GM12878 (cell line): ENCODE measurements around the gene MSL3. TPM values are rescaled to one million over a fixed set of nuclear protein-coding genes. Genes with fewer than 3 reads are reported as not detected.

Experiments
- ATAC-seq: fragments of 200-7000 bp; cut with Tn5 transposase; 3 replicates; pipeline ENCODE4 v1.9.1; 2020; ENCODE audit warnings: mild to moderate bottlenecking, moderate library complexity
- BruUV-seq: library from RNA; stranded (reverse); fragments of 400-500 nt; replicated peaks from 2 replicates; lab custom pipeline; 2021; lab: Mats Ljungman, UMichigan
- CTCF ChIA-PET: fragments of 300-600 bp; sonication (Branson Sonifier 250); formaldehyde crosslinking; extraction: SDS; loops from one replicate; lab custom pipeline; 2021; ENCODE audit warnings: inconsistent platforms; lab: Yijun Ruan, JAX
- POLR2A ChIA-PET: fragments of 350-600 bp; formaldehyde crosslinking; extraction: SDS; loops from one replicate; lab custom pipeline; 2021; ENCODE audit warnings: inconsistent platforms; lab: Charles Lee
- RAD21 ChIA-PET: fragments of 300-600 bp; sonication (Branson Sonifier 250); formaldehyde crosslinking; loops from one replicate; lab custom pipeline; 2023; ENCODE audit warnings: antibody characterized with exemption; ENCODE audit not compliant: unreplicated experiment; lab: Charles Lee
- SMC1A ChIA-PET: fragments of 300-600 bp; sonication (Branson Sonifier 250); formaldehyde crosslinking; loops from one replicate; lab custom pipeline; 2023; ENCODE audit not compliant: unreplicated experiment, uncharacterized antibody; lab: Charles Lee
- DNase-seq: peaks from one replicate; pipeline ENCODE4 v3.0.0-alpha.2; 2011; ENCODE audit warnings: low read depth, low spot score
- FAIRE-seq: peaks from 3 replicates; lab custom pipeline; 2011; peaks lifted over from hg19 to GRCh38; lab: Jason Lieb, UNC
- H2AFZ ChIP-seq: 2 replicates; pipeline ENCODE4 v1.6.0; 2011; ENCODE audit warnings: low read depth, low read length, control low read depth; ENCODE audit not compliant: control insufficient read depth
- H3K27ac ChIP-seq: 2 replicates; pipeline ENCODE4 v1.5.1; 2011; ENCODE audit warnings: control low read depth; ENCODE audit not compliant: control insufficient read depth, insufficient read depth
- H3K27me3 ChIP-seq, 2 experiments: replicated peaks in 1 of 2; 2 replicates each; pipeline versions ENCODE4 v1.6.0 to v1.6.1; 2011; ENCODE audit warnings: low read length in 1 of 2; ENCODE audit not compliant: control insufficient read depth in 2 of 2, insufficient read depth in 2 of 2
- H3K36me3 ChIP-seq, 2 experiments: 2 replicates each; pipeline ENCODE4 v1.5.1; 2011; ENCODE audit warnings: low read length in 1 of 2; ENCODE audit not compliant: control insufficient read depth in 2 of 2, insufficient read depth in 2 of 2
- H3K4me1 ChIP-seq: 2 replicates; pipeline ENCODE4 v1.6.1; 2011; ENCODE audit warnings: mild to moderate bottlenecking, low read length, moderate library complexity, mixed read lengths; ENCODE audit not compliant: control insufficient read depth, insufficient read depth
- H3K4me2 ChIP-seq: 2 replicates; pipeline ENCODE4 v1.6.0; 2011; ENCODE audit warnings: control low read depth; ENCODE audit not compliant: control insufficient read depth, insufficient read depth
- H3K4me3 ChIP-seq: fragments of 200-600 bp; sonication (generic); 2 replicates; pipeline ENCODE4 v1.5.1; 2016
- H3K79me2 ChIP-seq: 2 replicates; pipeline ENCODE4 v1.6.0; 2011; ENCODE audit warnings: low read length; ENCODE audit not compliant: control insufficient read depth, insufficient read depth
- H3K9ac ChIP-seq: 2 replicates; pipeline ENCODE4 v1.8.0; 2011; ENCODE audit warnings: low read length, control low read depth, mixed read lengths; ENCODE audit not compliant: control insufficient read depth, insufficient read depth
- H3K9me3 ChIP-seq: replicated peaks from 3 replicates; pipeline ENCODE4 v1.5.1; 2011; ENCODE audit warnings: mild to moderate bottlenecking, low read length; ENCODE audit not compliant: control insufficient read depth, insufficient read depth
- H4K20me1 ChIP-seq: 2 replicates; pipeline ENCODE4 v1.6.0; 2011; ENCODE audit not compliant: control insufficient read depth, insufficient read depth
- CBFB ChIP-seq: IDR thresholded peaks from 2 replicates; pipeline ENCODE4 v1.6.1; 2016; ENCODE audit warnings: antibody characterized with exemption, low read depth
- CBX3 ChIP-seq: fragments of 200-600 bp; sonication (generic); IDR thresholded peaks from 2 replicates; pipeline ENCODE4 v1.6.1; 2016; ENCODE audit warnings: low read depth, borderline replicate concordance
- CBX5 ChIP-seq: sonication (generic); IDR thresholded peaks from 2 replicates; pipeline ENCODE4 v1.6.1; 2016; ENCODE audit warnings: low read depth, moderate library complexity, mild to moderate bottlenecking, inconsistent platforms
- CREB1 ChIP-seq: IDR thresholded peaks from 2 replicates; pipeline ENCODE4 v1.6.1; 2012; ENCODE audit warnings: low read depth, mild to moderate bottlenecking, inconsistent platforms
- CREM ChIP-seq: IDR thresholded peaks from 2 replicates; pipeline ENCODE4 v1.6.1; 2014; ENCODE audit warnings: antibody characterized with exemption, low read depth
- EED ChIP-seq: sonication (generic); IDR thresholded peaks from 2 replicates; pipeline ENCODE4 v1.6.1; 2016; ENCODE audit warnings: antibody characterized with exemption, low read depth
- FOXK2 ChIP-seq: fragments of 450-650 bp; IDR thresholded peaks from 2 replicates; pipeline ENCODE4 v1.6.1; 2017; ENCODE audit warnings: mild to moderate bottlenecking, moderate library complexity
- IRF3 ChIP-seq: fragments of 450-650 bp; IDR thresholded peaks from 2 replicates; pipeline ENCODE4 v1.6.1; 2014; ENCODE audit warnings: mild to moderate bottlenecking
- KAT2A ChIP-seq: conservative IDR thresholded peaks from 2 replicates; pipeline ENCODE4 v1.6.1; 2011; ENCODE audit warnings: low read depth, low read length; ENCODE audit not compliant: control insufficient read depth
- RCOR1 ChIP-seq: conservative IDR thresholded peaks from 2 replicates; pipeline ENCODE4 v1.6.1; 2012; ENCODE audit warnings: low read depth, low read length, improper control_type of control experiment
- REST ChIP-seq: IDR thresholded peaks from 2 replicates; pipeline ENCODE4 v1.6.1; 2012; ENCODE audit warnings: mild to moderate bottlenecking, low read depth, low read length
- TARDBP ChIP-seq: IDR thresholded peaks from 2 replicates; pipeline ENCODE4 v1.6.1; 2016; ENCODE audit warnings: borderline replicate concordance
- YY1 ChIP-seq: IDR thresholded peaks from 2 replicates; pipeline ENCODE4 v1.6.1; 2011; ENCODE audit warnings: low read depth, mild to moderate bottlenecking, low read length
- ZSCAN29 ChIP-seq: fragments of 450-650 bp; IDR thresholded peaks from 2 replicates; pipeline ENCODE4 v1.6.1; 2017; ENCODE audit warnings: mild to moderate bottlenecking, moderate library complexity
- WGBS: methylation state at CpG from one replicate; pipeline ENCODE4 v1.1.6; 2016; ENCODE audit warnings: low lambda C conversion rate; ENCODE audit not compliant: insufficient replicate concordance, insufficient coverage; ENCODE audit errors: missing lambda C conversion rate; 5-methylcytosine and 5-hydroxymethylcytosine counted together
- in situ Hi-C: fragments of 300-500 bp; cut with MboI; formaldehyde crosslinking; loops from 9 replicates; pipeline ENCODE4 v1.14.3; 2018; ENCODE audit warnings: mixed read lengths
- intact Hi-C: fragments of 100-400 bp; cut with micrococcal nuclease; formaldehyde crosslinking; loops from one replicate; pipeline ENCODE4 v1.14.2; 2022; ENCODE audit not compliant: unreplicated experiment
- polyA plus RNA-seq, 11 experiments: library from polyadenylated mRNA; depleted of rRNA in 4 of 11; unstranded in 6 of 11; stranded (reverse) in 5 of 11; fragments of >200 nt; fragmentation: Nextera tagmentation in 4 of 11; fragmentation: Illumina TruSeq in 1 of 11; extraction: Ambion mirVana in 4 of 11; extraction: Trizol in 1 of 11; gene quantifications; 1 replicate in 1 of 11; 2 replicates in 10 of 11; pipeline versions ENCODE4 v1.2.1 to v1.2.3, GENCODE V29; 2011 to 2016; ENCODE audit warnings: inconsistent platforms in 2 of 11, missing spikeins in 2 of 11, low read depth in 1 of 11
- total RNA-seq, 4 experiments: library from RNA; depleted of rRNA in 3 of 4; stranded (reverse); fragments of >200 nt in 3 of 4; fragmentation: Illumina TruSeq in 1 of 4; extraction: Trizol in 1 of 4; gene quantifications; 2 replicates each; pipeline versions ENCODE4 v1.2.1 to v1.2.3, GENCODE V29; 2013 to 2021
- TF ChIP-seq, protein P1 (sequence below): IDR thresholded peaks from 2 replicates; pipeline ENCODE4 v1.6.1; 2012; ENCODE audit warnings: low read depth, low read length, improper control_type of control experiment

MSL3 gene
- total and polyA plus RNA-seq, 10 of the 15 experiments (the other 5 are each of a cell fraction or from before 2014, with no cell fraction given), result 28.4 to 438 (median 40.7) TPM

DNA sequence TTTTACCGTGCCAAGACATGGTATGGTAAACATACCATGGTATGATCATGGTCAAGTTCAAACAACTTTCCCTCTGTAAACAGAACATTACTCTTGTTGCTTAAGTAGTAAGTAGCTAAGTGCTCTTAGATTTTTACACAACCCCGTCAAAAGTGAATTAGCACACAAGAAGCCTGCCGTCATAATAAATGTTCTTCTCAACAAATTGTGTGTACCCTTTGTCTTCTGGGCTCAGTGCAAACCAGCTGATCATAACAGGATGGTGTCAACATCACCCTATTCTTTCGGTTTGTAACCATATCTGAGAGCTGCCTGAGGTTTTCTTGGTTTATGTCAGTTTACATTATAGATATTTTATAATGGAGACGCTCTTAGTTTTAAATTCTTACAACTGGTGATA, 28.8 kb downstream of the MSL3 start:
- Histone ChIP-seq H4K20me1 (no peaks in the 10 kb centered on the region), H3K4me3 (no peak overlapping the region), H3K27ac (no peak overlapping the region), H3K4me1 (peaks cover 19% of the 10 kb centered on the region), H3K9ac (no peak overlapping the region), H2AFZ (no peak overlapping the region; the same call in 1 of the 2 replicates), H3K9me3 (no peaks in the 10 kb centered on the region; the same call in 1 of the 3 replicates), H3K4me2 (no peak overlapping the region), H3K36me3 (no peaks in the 10 kb centered on the region; a peak in 1 of 4 replicates), H3K79me2 (no peaks in the 10 kb centered on the region), H3K27me3 (no peaks in the 10 kb centered on the region)
- FAIRE-seq, result peak; percentile 64
- RAD21 ChIA-PET, result interaction anchor here (0.7 to 14.8 kb wide), 5 partner anchors 13 to 121 kb away, joined by 3 to 428 read pairs (median 6); no protein-coding TSS in a partner anchor
- intact Hi-C loops, result loop anchor here (1.0 kb wide), 1 partner anchor 121 kb away; no protein-coding TSS in a partner anchor
- CTCF ChIA-PET, result interaction anchor here (0.6 to 9.1 kb wide), 15 partner anchors 16 to 255 kb away, joined by 3 to 226 read pairs (median 4); no protein-coding TSS in a partner anchor
- in situ Hi-C loops, result loop anchor here (25.0 kb wide), 1 partner anchor 1600 kb away; no protein-coding TSS in a partner anchor
- TF ChIP-seq CBX3 (no peak), FOXK2 (no peak), IRF3 (no peak), EED (no peak), CBX5 (no peak), CREB1 (no peak), KAT2A (no peak), RCOR1 (no peak), YY1 (no peak), ZSCAN29 (no peak), REST (no peak), CBFB (no peak), TARDBP (no peak), CREM (no peak)
- TF ChIP-seq, protein P1, sequence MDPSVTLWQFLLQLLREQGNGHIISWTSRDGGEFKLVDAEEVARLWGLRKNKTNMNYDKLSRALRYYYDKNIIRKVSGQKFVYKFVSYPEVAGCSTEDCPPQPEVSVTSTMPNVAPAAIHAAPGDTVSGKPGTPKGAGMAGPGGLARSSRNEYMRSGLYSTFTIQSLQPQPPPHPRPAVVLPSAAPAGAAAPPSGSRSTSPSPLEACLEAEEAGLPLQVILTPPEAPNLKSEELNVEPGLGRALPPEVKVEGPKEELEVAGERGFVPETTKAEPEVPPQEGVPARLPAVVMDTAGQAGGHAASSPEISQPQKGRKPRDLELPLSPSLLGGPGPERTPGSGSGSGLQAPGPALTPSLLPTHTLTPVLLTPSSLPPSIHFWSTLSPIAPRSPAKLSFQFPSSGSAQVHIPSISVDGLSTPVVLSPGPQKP, result no peak
- 33% methylated on average over 5 of the region's 5 CpGs for WGBS
- DNase-seq, result no peak
- ATAC-seq, result peak; percentile 37
- POLR2A ChIA-PET, result interaction anchor here (0.6 to 12.3 kb wide), 2 partner anchors 19 to 187 kb away, joined by 3 to 207 read pairs; no protein-coding TSS in a partner anchor
- BruUV-seq, result no TSS peak
- SMC1A ChIA-PET, result interaction anchor here (0.6 to 17.6 kb wide), 16 partner anchors 8 to 276 kb away, joined by 3 to 404 read pairs (median 3); no protein-coding TSS in a partner anchor
